H9 (cell line): ENCODE results near the gene SLC25A42. TPM values are rescaled to one million over a fixed set of nuclear protein-coding genes. Genes with fewer than 3 reads are reported as not detected.

Experiments used
- DNase-seq: peaks from one replicate; pipeline ENCODE4 v3.0.0-alpha.2; 2017
- H2AFZ ChIP-seq: one replicate; pipeline ENCODE4 v1.6.1; 2013; ENCODE audit warnings: mild to moderate bottlenecking, low read length, control low read depth, moderate library complexity
- H2AK5ac ChIP-seq: 2 replicates; pipeline ENCODE4 v1.6.1; 2013; ENCODE audit warnings: low read length, control low read depth, mixed read lengths; ENCODE audit not compliant: insufficient read length
- H2BK120ac ChIP-seq: one replicate; pipeline ENCODE4 v1.6.1; 2013; ENCODE audit warnings: low read depth, mild to moderate bottlenecking, low read length, control low read depth, inconsistent platforms; ENCODE audit not compliant: poor library complexity, severe bottlenecking
- H2BK12ac ChIP-seq: 2 replicates; pipeline ENCODE4 v1.6.1; 2013; ENCODE audit warnings: low read length, control low read depth, mixed read lengths, low read depth; ENCODE audit not compliant: insufficient read length
- H2BK15ac ChIP-seq: 2 replicates; pipeline ENCODE4 v1.6.1; 2013; ENCODE audit warnings: low read depth, low read length, control low read depth
- H2BK20ac ChIP-seq: one replicate; pipeline ENCODE4 v1.6.1; 2013; ENCODE audit warnings: low read depth, mild to moderate bottlenecking, low read length, control low read depth, inconsistent platforms; ENCODE audit not compliant: poor library complexity, severe bottlenecking
- H2BK5ac ChIP-seq: 2 replicates; pipeline ENCODE4 v1.6.1; 2013; ENCODE audit warnings: low read length, control low read depth, mixed read lengths; ENCODE audit not compliant: insufficient read length
- H3K14ac ChIP-seq: 2 replicates; pipeline ENCODE4 v1.6.1; 2013; ENCODE audit warnings: low read length, control low read depth; ENCODE audit not compliant: insufficient read depth
- H3K18ac ChIP-seq: 2 replicates; pipeline ENCODE4 v1.6.1; 2013; ENCODE audit warnings: low read depth, mild to moderate bottlenecking, mixed read lengths, low read length, control low read depth; ENCODE audit not compliant: insufficient read length
- H3K23ac ChIP-seq: 2 replicates; pipeline ENCODE4 v1.6.1; 2013; ENCODE audit warnings: low read length, control low read depth, mixed read lengths, low read depth; ENCODE audit not compliant: insufficient read length
- H3K23me2 ChIP-seq: 2 replicates; pipeline ENCODE4 v1.6.1; 2013; ENCODE audit warnings: low read depth, mild to moderate bottlenecking, mixed read lengths, low read length, control low read depth; ENCODE audit not compliant: insufficient read length, poor library complexity, severe bottlenecking
- H3K27ac ChIP-seq: 2 replicates; pipeline ENCODE4 v1.5.1; 2013; ENCODE audit warnings: low read length, control low read depth, mixed read lengths, low read depth; ENCODE audit not compliant: insufficient read length
- H3K27me3 ChIP-seq: 2 replicates; pipeline ENCODE4 v1.6.1; 2013; ENCODE audit warnings: low read length, control low read depth, inconsistent platforms; ENCODE audit not compliant: insufficient read depth
- H3K4ac ChIP-seq: 2 replicates; pipeline ENCODE4 v1.6.1; 2013; ENCODE audit warnings: low read depth, mild to moderate bottlenecking, control low read depth, inconsistent platforms, low read length, moderate library complexity
- H3K4me1 ChIP-seq: 2 replicates; pipeline ENCODE4 v1.6.1; 2013; ENCODE audit warnings: low read length, control low read depth, inconsistent platforms; ENCODE audit not compliant: insufficient read depth
- H3K4me2 ChIP-seq: 2 replicates; pipeline ENCODE4 v1.6.1; 2013; ENCODE audit warnings: low read length, control low read depth, mixed read lengths; ENCODE audit not compliant: insufficient read length, insufficient read depth
- H3K56ac ChIP-seq: 2 replicates; pipeline ENCODE4 v1.6.1; 2013; ENCODE audit warnings: low read depth, mild to moderate bottlenecking, mixed read lengths, low read length, control low read depth; ENCODE audit not compliant: insufficient read length
- H3K79me1 ChIP-seq: 2 replicates; pipeline ENCODE4 v1.6.1; 2013; ENCODE audit warnings: low read depth, mild to moderate bottlenecking, moderate library complexity, low read length, control low read depth, inconsistent platforms; ENCODE audit not compliant: insufficient read depth, poor library complexity, severe bottlenecking
- H3K79me2 ChIP-seq: 2 replicates; pipeline ENCODE4 v1.6.1; 2013; ENCODE audit warnings: low read length, control low read depth, inconsistent platforms; ENCODE audit not compliant: insufficient read depth
- H3K9ac ChIP-seq: 2 replicates; pipeline ENCODE4 v1.6.1; 2013; ENCODE audit warnings: low read length, control low read depth, mixed read lengths; ENCODE audit not compliant: insufficient read length; ENCODE audit errors: extremely low read depth
- H3K9me3 ChIP-seq: one replicate; pipeline ENCODE4 v1.6.1; 2013; ENCODE audit warnings: low read depth, low read length, inconsistent platforms; ENCODE audit not compliant: control insufficient read depth
- H3T11ph ChIP-seq: one replicate; pipeline ENCODE4 v1.6.1; 2013; ENCODE audit warnings: mild to moderate bottlenecking, low read length, control low read depth, inconsistent platforms
- H4K20me1 ChIP-seq: one replicate; pipeline ENCODE4 v1.6.1; 2013; ENCODE audit not compliant: control insufficient read depth, insufficient read length, insufficient read depth
- H4K5ac ChIP-seq: 2 replicates; pipeline ENCODE4 v1.6.1; 2013; ENCODE audit warnings: low read depth, mild to moderate bottlenecking, mixed read lengths, low read length, control low read depth; ENCODE audit not compliant: insufficient read length
- H4K8ac ChIP-seq: replicated peaks from 2 replicates; pipeline ENCODE4 v1.6.1; 2013; ENCODE audit warnings: low read length, control low read depth, mixed read lengths, low read depth; ENCODE audit not compliant: insufficient read length
- H4K91ac ChIP-seq: 2 replicates; pipeline ENCODE4 v1.6.1; 2013; ENCODE audit warnings: low read depth, mild to moderate bottlenecking, moderate library complexity, mixed read lengths, low read length, control low read depth; ENCODE audit not compliant: insufficient read length
- H3K27ac Mint-ChIP-seq, 3 experiments: 2 replicates in 2 of 3; 3 replicates in 1 of 3; pipeline ENCODE4 v1.8.0; 2020 to 2021; ENCODE audit warnings: mixed read lengths in 3 of 3, mild to moderate bottlenecking in 1 of 3, moderate library complexity in 1 of 3
- H3K27me3 Mint-ChIP-seq: 2 replicates; pipeline ENCODE4 v1.8.0; 2021; ENCODE audit warnings: low read depth, mild to moderate bottlenecking, moderate library complexity, mixed read lengths
- H3K36me3 Mint-ChIP-seq, 3 experiments: 2 replicates in 2 of 3; 3 replicates in 1 of 3; pipeline ENCODE4 v1.8.0; 2020 to 2021; ENCODE audit warnings: low read depth in 3 of 3, mixed read lengths in 3 of 3; ENCODE audit not compliant: insufficient read depth in 1 of 3
- H3K4me1 Mint-ChIP-seq, 2 experiments: 2 replicates each; pipeline ENCODE4 v1.8.0; 2020; ENCODE audit warnings: mixed read lengths in 2 of 2
- H3K4me3 Mint-ChIP-seq, 2 experiments: 2 replicates in 1 of 2; 3 replicates in 1 of 2; pipeline ENCODE4 v1.8.0; 2020 to 2021; ENCODE audit warnings: mild to moderate bottlenecking in 2 of 2, mixed read lengths in 2 of 2, moderate library complexity in 1 of 2
- H3K9me3 Mint-ChIP-seq, 2 experiments: 2 replicates in 1 of 2; 3 replicates in 1 of 2; pipeline ENCODE4 v1.8.0; 2020; ENCODE audit warnings: mild to moderate bottlenecking in 2 of 2, mixed read lengths in 2 of 2, moderate library complexity in 1 of 2
- WGBS: extraction: QIAGEN DNeasy Blood & Tissue Kit; methylation state at CpG from one replicate; pipeline ENCODE4 v1.1.7; 2013; ENCODE audit warnings: missing lambda C conversion rate, low lambda C conversion rate, mixed read lengths; ENCODE audit not compliant: insufficient read length; ENCODE audit errors: extremely low coverage; 5-methylcytosine and 5-hydroxymethylcytosine counted together
- total RNA-seq: library from RNA; stranded (reverse); gene quantifications from 2 replicates; pipeline ENCODE4 v1.2.1, GENCODE V29; 2021
- TF ChIP-seq, protein P1 (sequence below): fragments of 200-600 bp; sonication (generic); conservative IDR thresholded peaks from 3 replicates; pipeline ENCODE4 v1.8.0; 2021; ENCODE audit warnings: antibody characterized with exemption, mild to moderate bottlenecking

Gene SLC25A42
- total RNA-seq, 1 experiment from 2014 or later: 3.6 TPM

DNA sequence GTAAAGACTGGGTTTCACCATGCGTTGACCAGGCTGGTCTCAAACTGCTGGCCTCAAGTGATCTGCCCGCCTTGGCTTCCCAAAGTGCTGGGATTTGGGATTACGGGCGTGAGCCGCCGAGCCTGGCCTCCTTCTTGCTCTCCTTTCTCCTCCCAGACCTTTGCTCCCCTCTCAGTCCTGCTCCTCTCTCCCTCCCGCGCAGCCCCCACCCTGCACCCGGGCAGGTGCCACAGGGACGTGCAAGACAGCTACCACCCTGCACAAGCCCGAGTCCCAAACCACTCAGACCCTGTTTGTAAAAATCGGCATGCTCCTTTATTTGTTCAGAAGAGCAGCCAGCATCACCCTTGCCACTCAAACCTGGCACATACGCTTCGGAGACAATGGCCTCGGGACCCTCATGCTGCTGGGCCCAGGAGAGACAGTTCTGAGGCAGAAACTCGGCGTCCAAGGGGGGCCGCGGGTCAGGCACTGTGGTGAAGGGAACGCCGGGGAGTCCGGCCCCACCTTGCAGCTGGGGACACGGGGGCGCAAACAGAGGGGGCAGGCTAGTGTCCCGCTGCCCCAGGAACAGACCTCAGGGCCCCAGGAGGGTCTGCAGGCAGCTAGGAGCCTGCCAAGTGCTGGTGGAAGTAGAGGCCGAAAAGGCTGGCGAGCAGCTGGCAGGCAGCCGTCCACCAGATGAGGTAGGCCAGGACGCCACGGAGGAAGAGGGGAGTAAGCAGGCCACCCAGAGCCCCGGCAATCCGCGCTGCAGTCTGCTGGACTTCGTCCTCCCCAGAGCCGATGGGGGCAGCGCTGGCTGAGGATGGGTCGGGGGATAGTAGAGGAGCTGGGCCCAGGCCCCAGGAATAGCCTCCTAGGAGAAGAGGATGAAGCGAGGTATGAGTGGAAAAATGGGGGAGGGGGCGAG is 55.8 kb downstream of the SLC25A42 start:
- Histone ChIP-seq H3K9ac (no peak overlapping the region), H3K14ac (no peak overlapping the region; the same call in 1 of the 2 replicates), H4K5ac (no peak overlapping the region), H2AK5ac (no peak overlapping the region), H3K27me3 (no peaks in the 10 kb centered on the region), H3K4me1 (no peaks in the 10 kb centered on the region), H2BK12ac (no peak overlapping the region), H2BK20ac (no peak overlapping the region), H2BK5ac (no peak overlapping the region), H3K27ac (no peak overlapping the region), H3K23me2 (peaks cover 4% of the 10 kb centered on the region), H3K4me2 (no peak overlapping the region), H3K23ac (no peak overlapping the region), H2BK15ac (no peak overlapping the region), H2BK120ac (no peak overlapping the region), H3T11ph (no peak overlapping the region), H2AFZ (no peak overlapping the region), H4K8ac (no peak overlapping the region), H3K9me3 (no peaks in the 10 kb centered on the region), H3K18ac (no peak overlapping the region), H3K4ac (no peak overlapping the region), H4K20me1 (no peaks in the 10 kb centered on the region), H3K56ac (no peak overlapping the region), H4K91ac (no peak overlapping the region), H3K79me2 (no peaks in the 10 kb centered on the region), H3K79me1 (no peaks in the 10 kb centered on the region)
- TF ChIP-seq, protein P1, sequence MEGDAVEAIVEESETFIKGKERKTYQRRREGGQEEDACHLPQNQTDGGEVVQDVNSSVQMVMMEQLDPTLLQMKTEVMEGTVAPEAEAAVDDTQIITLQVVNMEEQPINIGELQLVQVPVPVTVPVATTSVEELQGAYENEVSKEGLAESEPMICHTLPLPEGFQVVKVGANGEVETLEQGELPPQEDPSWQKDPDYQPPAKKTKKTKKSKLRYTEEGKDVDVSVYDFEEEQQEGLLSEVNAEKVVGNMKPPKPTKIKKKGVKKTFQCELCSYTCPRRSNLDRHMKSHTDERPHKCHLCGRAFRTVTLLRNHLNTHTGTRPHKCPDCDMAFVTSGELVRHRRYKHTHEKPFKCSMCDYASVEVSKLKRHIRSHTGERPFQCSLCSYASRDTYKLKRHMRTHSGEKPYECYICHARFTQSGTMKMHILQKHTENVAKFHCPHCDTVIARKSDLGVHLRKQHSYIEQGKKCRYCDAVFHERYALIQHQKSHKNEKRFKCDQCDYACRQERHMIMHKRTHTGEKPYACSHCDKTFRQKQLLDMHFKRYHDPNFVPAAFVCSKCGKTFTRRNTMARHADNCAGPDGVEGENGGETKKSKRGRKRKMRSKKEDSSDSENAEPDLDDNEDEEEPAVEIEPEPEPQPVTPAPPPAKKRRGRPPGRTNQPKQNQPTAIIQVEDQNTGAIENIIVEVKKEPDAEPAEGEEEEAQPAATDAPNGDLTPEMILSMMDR: no peak
- Mint-ChIP-seq H3K4me1 (peaks cover 2 to 15% of the 10 kb centered on the region in 2 experiments; a peak in 2 of 4 replicates), H3K27me3 (no peaks in the 10 kb centered on the region), H3K27ac (peak overlapping the region in 2 of 3 experiments; percentile 61 to 70; a peak in 1 of 7 replicates), H3K9me3 (peaks cover 9 to 15% of the 10 kb centered on the region in 2 experiments), H3K36me3 (peaks cover 19 to 35% (median 33%) of the 10 kb centered on the region in 3 experiments), H3K4me3 (no peak overlapping the region; a peak in 1 of 5 replicates)
- DNase-seq: no peak
- WGBS: no CpG with 5 or more reads among the region's 39 CpGs
